ENCODE data around the gene TMEM221. TPM values are rescaled to one million over a fixed set of nuclear protein-coding genes. Genes with fewer than 3 reads are reported as not detected.

The TMEM221 gene
- total RNA-seq, 1 donor from 2014 or later: 0.96 TPM

GRCh38 chr19:17405250-17406045 lies 43.0 kb downstream of the TMEM221 start, which contains the start of gene BST2:
TSS of gene BST2 (minus strand) at chr19:17405630. CDS start at chr19:17405575, 55 bp downstream.
- peaks cover 26% of the 10 kb centered on the region for H3K4me1 Mint-ChIP-seq
- no peak for DNase-seq (ENCODE audit: low read depth, low spot score)
- H3K9me3 Mint-ChIP-seq: no peaks in the 10 kb centered on the region
- no peak within 1 kb of the TSS for H3K4me3 Mint-ChIP-seq
- H3K27me3 Mint-ChIP-seq (ENCODE audit: low read depth): no peaks in the 10 kb centered on the region
- TF ChIP-seq CTCF (conservative IDR thresholded peaks at IDR 0.05): no peak
- H3K36me3 Mint-ChIP-seq (ENCODE audit: low read depth): no peaks in the 10 kb centered on the region
- H3K27ac Mint-ChIP-seq (ENCODE audit: unreplicated experiment): no peak within 1 kb of the TSS

GRCh38 chr19:17404621-17405249 lies 43.7 kb downstream of the TMEM221 start:
- Mint-ChIP-seq H3K9me3 (no peaks in the 10 kb centered on the region), H3K36me3 (ENCODE audit: low read depth) (no peaks in the 10 kb centered on the region), H3K27me3 (ENCODE audit: low read depth) (no peaks in the 10 kb centered on the region), H3K4me3 (no peak overlapping the region), H3K4me1 (peaks cover 26% of the 10 kb centered on the region), H3K27ac (ENCODE audit: unreplicated experiment) (no peak overlapping the region)
- DNase-seq (ENCODE audit: low read depth, low spot score): no peak
- TF ChIP-seq CTCF (conservative IDR thresholded peaks at IDR 0.05): no peak

- no peak overlapping the region for H3K27ac Mint-ChIP-seq (ENCODE audit: unreplicated experiment)
These were observed 44.5 kb downstream of the TMEM221 start for GRCh38 chr19:17404015-17404414.

GRCh38 chr19:17402982-17403855 lies 45.2 kb downstream of the TMEM221 start:
- no peaks in the 10 kb centered on the region for H3K36me3 Mint-ChIP-seq (ENCODE audit: low read depth)
- no peak for TF ChIP-seq CTCF (conservative IDR thresholded peaks at IDR 0.05)
- peak; percentile 57 for DNase-seq (ENCODE audit: low read depth, low spot score)
- peaks cover 26% of the 10 kb centered on the region for H3K4me1 Mint-ChIP-seq
- H3K27ac Mint-ChIP-seq (ENCODE audit: unreplicated experiment): no peak overlapping the region
- no peaks in the 10 kb centered on the region for H3K27me3 Mint-ChIP-seq (ENCODE audit: low read depth)
- H3K4me3 Mint-ChIP-seq: peak overlapping the region; percentile 79
- no peaks in the 10 kb centered on the region for H3K9me3 Mint-ChIP-seq

More at GRCh38 chr19:17404015-17404414, 44.5 kb downstream of the TMEM221 start:
- H3K4me3 Mint-ChIP-seq: no peak overlapping the region
- H3K4me1 Mint-ChIP-seq: peaks cover 26% of the 10 kb centered on the region
- no peaks in the 10 kb centered on the region for H3K27me3 Mint-ChIP-seq (ENCODE audit: low read depth)
- TF ChIP-seq CTCF (conservative IDR thresholded peaks at IDR 0.05): no peak
- no peaks in the 10 kb centered on the region for H3K9me3 Mint-ChIP-seq
- no peak for DNase-seq (ENCODE audit: low read depth, low spot score)
- no peaks in the 10 kb centered on the region for H3K36me3 Mint-ChIP-seq (ENCODE audit: low read depth)

GRCh38 chr19:17401628-17402027 lies 46.8 kb downstream of the TMEM221 start:
- no peaks in the 10 kb centered on the region for H3K9me3 Mint-ChIP-seq
- no peaks in the 10 kb centered on the region for H3K27me3 Mint-ChIP-seq (ENCODE audit: low read depth)
- peaks cover 14% of the 10 kb centered on the region for H3K4me1 Mint-ChIP-seq
- H3K36me3 Mint-ChIP-seq (ENCODE audit: low read depth): no peaks in the 10 kb centered on the region
- no peak overlapping the region for H3K27ac Mint-ChIP-seq (ENCODE audit: unreplicated experiment)
- no peak for DNase-seq (ENCODE audit: low read depth, low spot score)
- H3K4me3 Mint-ChIP-seq: no peak overlapping the region
- TF ChIP-seq CTCF (conservative IDR thresholded peaks at IDR 0.05): no peak

Data from neural crest cell (in vitro differentiated cells).